ENCODE measurements around the gene PEX3.

GRCh38 chr6:143405373-143406154 is 45.0 kb upstream of the PEX3 start:
- no peak for TF ChIP-seq CTCF (IDR thresholded peaks at IDR 0.05)
- TF ChIP-seq POLR2A (IDR thresholded peaks at IDR 0.05): no peak
- TF ChIP-seq POLR2AphosphoS5 (IDR thresholded peaks at IDR 0.05): no peak
